ENCODE measurements around the gene EFL1. TPM values are rescaled to one million over a fixed set of nuclear protein-coding genes. Genes with fewer than 3 reads are reported as not detected.

EFL1 gene
- total RNA-seq, 2 experiments from 2014 or later, result 25.1 to 25.7 TPM

GRCh38 chr15:82129149-82129692 lies 133.3 kb downstream of the EFL1 start:
- Histone ChIP-seq H3K4me2 (ENCODE audit: low read length) (no peak overlapping the region), H3K4me3 (ENCODE audit: low read depth, low read length, poor library complexity, severe bottlenecking) (no peak overlapping the region), H3K9me3 (ENCODE audit: low read length) (no peaks in the 10 kb centered on the region), H3K4me1 (ENCODE audit: insufficient read depth, low read length, poor library complexity, severe bottlenecking) (no peaks in the 10 kb centered on the region), H4K20me1 (ENCODE audit: insufficient read depth, low read length) (no peaks in the 10 kb centered on the region), H3K79me2 (ENCODE audit: insufficient read depth, low read depth, low read length) (no peaks in the 10 kb centered on the region), H3K9me2 (ENCODE audit: insufficient read depth, low read length) (no peaks in the 10 kb centered on the region), H3K36me3 (ENCODE audit: insufficient read depth, low read length) (peaks cover 58% of the 10 kb centered on the region), H3K27ac (ENCODE audit: low read depth, low read length, poor library complexity, severe bottlenecking) (no peak overlapping the region), H2AFZ (ENCODE audit: low read length) (no peak overlapping the region)
- CTCF ChIA-PET (ENCODE audit: unreplicated experiment), result no interaction called here
- TF ChIP-seq EZH2phosphoT487 (IDR thresholded peaks at IDR 0.05; ENCODE audit: borderline replicate concordance, low read depth, low read length) (no peak), CTCF (conservative IDR thresholded peaks at IDR 0.05; ENCODE audit: low read length) (no peak)
- intact Hi-C loops (cut with micrococcal nuclease; ENCODE audit: unreplicated experiment), result no loop called here
- POLR2A ChIA-PET, result no interaction called here
- DNase-seq (ENCODE audit: low spot score), result no peak
- BruUV-seq (replicated peaks), result no TSS peak

- Histone ChIP-seq H3K4me2 (ENCODE audit: low read length) (no peak overlapping the region), H3K4me1 (ENCODE audit: insufficient read depth, low read length, poor library complexity, severe bottlenecking) (no peaks in the 10 kb centered on the region), H3K27ac (ENCODE audit: low read depth, low read length, poor library complexity, severe bottlenecking) (no peak overlapping the region), H3K4me3 (ENCODE audit: low read depth, low read length, poor library complexity, severe bottlenecking) (no peak overlapping the region), H3K9me3 (ENCODE audit: low read length) (no peaks in the 10 kb centered on the region), H2AFZ (ENCODE audit: low read length) (no peak overlapping the region), H3K79me2 (ENCODE audit: insufficient read depth, low read depth, low read length) (no peaks in the 10 kb centered on the region), H3K36me3 (ENCODE audit: insufficient read depth, low read length) (peaks cover 54% of the 10 kb centered on the region), H4K20me1 (ENCODE audit: insufficient read depth, low read length) (no peaks in the 10 kb centered on the region), H3K9me2 (ENCODE audit: insufficient read depth, low read length) (no peaks in the 10 kb centered on the region)
- no TSS peak for BruUV-seq (replicated peaks)
- no peak for TF ChIP-seq EZH2phosphoT487 (IDR thresholded peaks at IDR 0.05; ENCODE audit: borderline replicate concordance, low read depth, low read length)
- TF ChIP-seq CTCF (conservative IDR thresholded peaks at IDR 0.05; ENCODE audit: low read length), result no peak
- ChIA-PET CTCF (ENCODE audit: unreplicated experiment) (no interaction called here), POLR2A (interaction anchor here (0.6 kb wide), 1 partner anchor 33 kb away, joined by 4 read pairs; no protein-coding TSS in a partner anchor)
- intact Hi-C loops (cut with micrococcal nuclease; ENCODE audit: unreplicated experiment), result no loop called here
- DNase-seq (ENCODE audit: low spot score), result no peak
Observed at GRCh38 chr15:82128401-82129148, 134.0 kb downstream of the EFL1 start.

GRCh38 chr15:82127581-82127980 lies 135.0 kb downstream of the EFL1 start:
- Histone ChIP-seq H2AFZ (ENCODE audit: low read length) (no peak overlapping the region), H3K4me3 (ENCODE audit: low read depth, low read length, poor library complexity, severe bottlenecking) (no peak overlapping the region), H3K79me2 (ENCODE audit: insufficient read depth, low read depth, low read length) (no peaks in the 10 kb centered on the region), H3K9me3 (ENCODE audit: low read length) (no peaks in the 10 kb centered on the region), H3K4me2 (ENCODE audit: low read length) (no peak overlapping the region), H3K36me3 (ENCODE audit: insufficient read depth, low read length) (peaks cover 47% of the 10 kb centered on the region; the same call in 1 of the 2 replicates), H3K27ac (ENCODE audit: low read depth, low read length, poor library complexity, severe bottlenecking) (no peak overlapping the region), H3K9me2 (ENCODE audit: insufficient read depth, low read length) (no peaks in the 10 kb centered on the region), H4K20me1 (ENCODE audit: insufficient read depth, low read length) (no peaks in the 10 kb centered on the region), H3K4me1 (ENCODE audit: insufficient read depth, low read length, poor library complexity, severe bottlenecking) (no peaks in the 10 kb centered on the region)
- intact Hi-C loops (cut with micrococcal nuclease; ENCODE audit: unreplicated experiment), result no loop called here
- POLR2A ChIA-PET, result interaction anchor here (0.6 to 1.3 kb wide), 2 partner anchors 19 to 83 kb away, joined by 3 read pairs; no protein-coding TSS in a partner anchor
- CTCF ChIA-PET (ENCODE audit: unreplicated experiment), result no interaction called here
- DNase-seq (ENCODE audit: low spot score), result no peak
- BruUV-seq (replicated peaks), result no TSS peak
- TF ChIP-seq EZH2phosphoT487 (IDR thresholded peaks at IDR 0.05; ENCODE audit: borderline replicate concordance, low read depth, low read length) (no peak), CTCF (conservative IDR thresholded peaks at IDR 0.05; ENCODE audit: low read length) (no peak)

Measured in OCI-LY7 (cell line).